GM18511 (cell line): Measurements from ENCODE around the gene SORCS3.
A peak's percentile ranks its signal among the peaks of the same experiment; 100 is the strongest.

ENCODE experiments used
- ATAC-seq: cut with Tn5 transposase; IDR thresholded peaks from one replicate; pipeline ENCODE4 v1.9.1; 2021; ENCODE audit warnings: mild to moderate bottlenecking, moderate library complexity; ENCODE audit not compliant: unreplicated experiment

The SORCS3 gene

DNA sequence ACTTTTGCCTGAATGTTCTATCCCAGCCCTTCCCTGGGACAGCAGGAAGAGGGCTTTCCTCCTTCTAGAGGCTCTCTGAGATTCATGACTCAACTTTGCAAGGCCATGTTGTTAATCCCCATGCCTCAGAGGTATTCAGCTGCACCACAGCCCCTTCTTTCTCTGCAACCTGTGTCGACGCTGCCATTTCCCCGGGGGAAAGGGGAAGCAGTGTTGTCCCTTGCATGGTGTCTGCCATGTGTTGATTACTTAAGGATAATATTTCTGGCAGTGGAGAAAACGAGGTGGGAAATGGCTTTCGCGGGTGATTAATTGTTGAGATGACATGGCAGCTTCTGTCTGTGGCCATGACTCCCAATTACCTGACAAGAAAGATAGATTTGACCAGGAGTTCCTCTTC, 133.1 kb downstream of the SORCS3 start:
- no peak for ATAC-seq

DNA sequence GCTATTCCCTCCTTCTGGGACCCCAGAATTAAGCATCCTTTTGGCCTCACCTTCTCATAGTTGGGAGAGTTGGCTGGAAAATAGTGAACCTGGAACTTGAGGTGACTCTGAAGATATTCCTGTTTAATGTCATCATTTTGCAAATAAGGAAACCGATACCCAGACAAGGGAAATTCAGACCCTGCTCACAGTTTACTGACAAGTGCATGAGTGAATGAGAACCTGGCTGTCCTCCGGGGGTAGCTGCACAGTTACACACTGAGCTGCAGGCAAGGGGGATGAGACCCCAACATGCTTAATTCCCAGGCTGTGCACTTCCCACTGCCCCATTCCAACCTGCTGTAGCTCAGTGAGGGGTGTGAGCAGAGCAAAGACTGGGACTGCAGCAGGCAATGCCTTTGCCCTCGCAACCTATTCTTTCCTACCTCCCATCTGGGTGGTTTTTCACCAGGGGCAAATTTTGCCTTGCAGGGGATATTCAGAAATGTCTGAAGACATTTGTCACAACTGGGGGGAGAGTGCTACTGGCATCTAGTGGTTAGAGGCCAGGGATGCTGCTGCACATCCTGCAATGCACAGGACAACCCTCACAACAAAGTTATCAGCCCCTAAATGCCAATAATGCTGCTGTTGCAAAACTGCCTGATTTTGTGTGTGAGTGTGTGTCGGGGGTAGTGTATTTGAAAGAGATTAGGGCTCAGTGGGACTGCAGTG, 136.2 kb downstream of the SORCS3 start:
- ATAC-seq = peak; percentile 45

DNA sequence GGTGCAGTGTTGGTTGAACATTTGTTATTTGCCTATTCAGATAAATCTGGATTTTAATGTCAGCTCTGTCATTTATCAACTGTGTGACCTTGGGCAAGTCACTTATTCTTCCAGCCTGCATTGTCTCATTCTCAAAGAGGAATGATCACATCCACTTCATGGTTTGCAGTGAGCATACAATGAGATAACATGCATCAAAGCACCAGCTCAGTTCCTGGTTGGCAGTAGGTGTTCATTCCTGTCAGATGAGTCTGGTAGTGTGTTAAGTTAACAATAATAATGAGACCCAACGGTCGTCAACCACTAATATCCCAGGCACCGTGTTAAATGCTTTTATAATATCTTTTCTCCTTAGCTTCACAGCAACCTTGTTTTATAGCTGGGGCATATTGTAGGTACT, 137.3 kb downstream of the SORCS3 start:
- ATAC-seq = no peak

DNA sequence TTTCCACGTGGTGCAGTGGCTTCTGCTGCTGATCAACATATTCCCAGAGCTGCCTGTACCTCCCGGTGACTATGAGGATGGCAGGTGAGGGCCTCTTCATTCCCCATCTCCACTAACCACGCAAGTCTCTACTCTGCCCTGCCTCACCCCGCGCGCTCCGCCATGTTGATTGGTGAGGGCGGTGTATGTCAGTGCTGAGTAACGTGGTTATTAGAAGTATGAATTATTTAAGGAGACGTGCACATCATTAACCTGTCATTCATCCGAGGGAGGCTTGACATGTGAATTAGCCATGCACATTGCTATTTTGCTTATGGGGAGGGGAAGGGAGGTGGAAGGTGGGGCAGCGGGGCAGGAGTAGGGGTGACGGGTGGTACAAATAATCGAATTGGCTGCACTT, 138.6 kb downstream of the SORCS3 start:
- ATAC-seq = no peak

DNA sequence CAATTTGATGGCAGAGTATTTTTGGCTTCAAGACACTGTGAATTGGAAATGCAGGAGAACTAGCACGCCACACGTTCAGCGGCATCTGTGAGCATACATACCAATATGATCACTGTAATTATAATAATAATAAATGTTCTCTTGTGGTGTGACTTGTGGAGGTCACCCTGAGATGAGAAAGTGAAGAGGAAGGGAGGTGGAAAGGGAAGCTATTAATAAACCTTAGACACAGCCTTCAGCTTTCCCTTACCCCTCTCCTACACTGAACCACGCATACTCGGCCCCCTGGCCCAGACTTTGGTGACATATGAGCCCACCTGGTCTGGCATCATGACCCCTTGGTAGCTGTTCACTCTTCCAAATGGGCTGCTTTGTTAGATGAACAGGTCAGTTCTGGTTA, 139.1 kb downstream of the SORCS3 start:
- ATAC-seq = no peak

DNA sequence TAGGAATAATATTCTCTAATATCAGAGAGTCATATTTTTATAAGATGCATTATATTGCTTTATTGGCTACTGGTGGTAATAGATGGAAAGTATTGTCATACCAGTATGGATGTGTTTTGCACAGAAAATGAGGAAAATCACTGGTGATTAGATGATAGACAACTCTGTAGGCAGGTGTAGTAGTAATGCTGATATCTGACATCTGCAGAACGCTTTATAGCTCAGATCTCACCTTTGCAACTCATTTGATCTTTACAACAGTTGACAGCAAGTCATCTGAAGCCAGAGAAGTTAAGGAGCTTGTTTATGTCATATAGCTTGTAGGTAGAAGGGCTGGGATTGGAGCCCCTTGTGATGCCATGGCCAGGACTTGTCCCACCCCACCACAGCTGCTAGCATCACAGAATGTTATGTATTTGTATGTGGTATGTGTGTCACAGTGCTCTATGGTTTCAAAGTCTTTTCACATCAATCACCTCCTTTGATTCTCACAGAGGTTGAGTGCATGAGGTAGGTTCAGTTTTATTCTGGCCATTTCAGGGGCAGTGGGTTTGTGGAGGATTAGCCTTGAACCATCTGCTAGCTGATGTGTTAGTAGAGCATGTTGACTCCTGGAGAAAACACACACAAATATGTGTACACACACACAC, 140.0 kb downstream of the SORCS3 start:
- ATAC-seq = no peak

DNA sequence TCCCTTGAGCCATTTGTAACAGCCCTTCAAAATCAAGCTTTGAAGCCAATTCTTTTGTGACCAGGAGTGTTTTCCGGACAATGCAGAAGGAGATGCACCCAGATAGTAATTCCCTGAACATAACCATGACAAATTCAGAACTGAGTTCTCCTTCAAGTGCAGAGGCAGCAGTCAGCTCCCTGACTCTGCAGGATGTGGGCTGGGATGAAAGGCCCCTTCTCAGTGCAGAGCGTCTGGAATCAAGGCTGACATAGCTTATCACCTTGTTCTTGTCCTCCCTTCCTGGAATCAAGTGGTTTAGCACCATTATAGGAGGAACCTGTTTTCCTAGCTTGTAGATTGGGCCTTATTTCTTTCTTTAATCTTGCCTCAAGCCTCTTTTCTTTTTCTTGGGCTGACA, 143.4 kb downstream of the SORCS3 start:
- ATAC-seq = no peak

DNA sequence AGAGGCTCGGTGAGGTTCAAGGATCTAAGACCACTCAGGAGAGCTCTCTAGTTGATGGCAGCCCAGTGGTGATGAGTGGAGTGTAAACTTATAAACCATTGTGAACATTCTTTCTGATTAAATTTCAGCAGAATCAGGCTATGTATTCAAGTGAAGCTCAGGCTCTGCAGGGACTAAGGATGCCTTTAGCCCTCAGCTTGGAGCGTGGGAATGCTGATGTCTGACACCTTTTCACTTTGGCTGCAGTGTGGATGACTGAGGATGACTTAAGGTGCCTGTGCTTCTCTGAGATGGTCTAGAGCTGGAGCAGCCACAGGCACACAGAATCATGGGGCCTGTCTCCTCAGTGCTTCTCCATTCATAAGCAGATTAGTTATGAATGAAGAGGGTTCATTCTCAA, 150.4 kb downstream of the SORCS3 start:
- no peak for ATAC-seq

DNA sequence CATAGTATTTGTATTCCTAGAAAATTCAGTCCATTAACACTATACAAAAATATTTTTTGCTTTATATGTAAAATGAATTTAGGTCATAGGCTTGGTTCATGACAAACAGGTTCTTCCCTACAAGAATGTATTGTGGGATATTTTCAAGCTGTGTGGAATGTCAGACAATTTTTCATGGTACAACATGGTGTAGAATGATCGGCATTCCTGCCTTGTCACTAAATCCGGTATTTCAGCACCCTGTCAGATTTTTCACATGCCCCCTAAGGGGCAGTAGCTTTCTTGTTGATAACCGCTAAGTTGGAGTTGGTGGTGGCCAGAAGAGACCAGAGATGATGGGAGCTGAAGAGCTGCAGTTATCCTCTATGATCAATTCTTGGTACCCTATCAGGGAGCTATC, 154.3 kb downstream of the SORCS3 start:
- no peak for ATAC-seq

DNA sequence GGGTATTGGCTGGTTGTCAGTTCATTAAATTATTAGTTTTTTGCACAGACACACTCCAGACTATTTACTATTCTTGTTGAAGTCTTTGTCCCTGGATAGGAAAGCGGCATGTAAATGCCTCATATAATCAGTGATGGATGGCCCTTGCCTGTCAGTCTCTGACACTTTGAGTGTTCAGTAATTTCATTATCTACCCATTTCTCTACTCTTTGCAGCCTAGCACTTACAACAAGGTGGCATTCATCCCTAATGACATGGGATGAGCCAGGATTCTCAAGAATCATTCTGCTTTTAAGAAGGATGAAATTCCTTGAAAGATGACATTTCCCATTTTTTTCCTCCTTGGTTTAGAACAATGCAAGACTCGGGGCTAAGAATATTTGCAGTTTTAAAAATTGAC, 155.7 kb downstream of the SORCS3 start:
- no peak for ATAC-seq

DNA sequence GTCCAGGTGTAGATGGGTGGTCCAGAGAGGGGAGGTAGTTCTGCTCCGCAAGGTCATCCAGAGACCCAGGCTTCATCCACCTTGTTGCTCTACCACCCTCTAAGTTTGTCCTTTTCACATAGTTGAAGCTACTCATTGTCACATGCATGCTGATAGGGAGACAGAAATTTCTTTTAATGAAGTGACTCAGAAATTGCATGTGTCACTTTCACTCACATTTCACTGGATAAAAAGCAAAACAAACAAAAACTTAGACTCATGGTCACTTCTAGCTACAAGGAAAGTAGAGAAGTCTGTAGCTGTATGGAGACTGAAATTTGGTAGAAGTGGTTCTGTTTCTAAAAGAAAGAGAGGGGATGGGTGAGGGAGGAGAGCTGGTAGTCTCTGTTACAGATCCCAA, 161.9 kb downstream of the SORCS3 start:
- ATAC-seq = no peak

DNA sequence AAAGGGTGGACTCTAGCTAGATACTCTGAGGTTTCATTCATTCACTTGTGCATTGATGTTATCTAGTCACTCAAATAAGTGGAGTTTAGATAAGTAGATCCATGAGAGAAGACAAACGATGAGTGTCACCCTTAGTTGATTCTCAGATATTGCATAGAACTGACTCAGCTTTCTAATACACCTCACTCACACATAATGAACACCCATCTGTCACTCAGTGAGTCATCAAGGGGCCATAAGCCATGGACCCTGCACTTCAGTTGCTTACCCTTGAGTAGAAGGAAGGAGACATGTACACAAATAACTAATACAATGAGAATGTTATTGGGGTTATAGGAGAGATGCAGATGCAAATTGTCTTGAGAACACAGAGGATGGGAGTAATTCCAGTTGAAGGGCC, 163.8 kb downstream of the SORCS3 start:
- ATAC-seq = no peak

DNA sequence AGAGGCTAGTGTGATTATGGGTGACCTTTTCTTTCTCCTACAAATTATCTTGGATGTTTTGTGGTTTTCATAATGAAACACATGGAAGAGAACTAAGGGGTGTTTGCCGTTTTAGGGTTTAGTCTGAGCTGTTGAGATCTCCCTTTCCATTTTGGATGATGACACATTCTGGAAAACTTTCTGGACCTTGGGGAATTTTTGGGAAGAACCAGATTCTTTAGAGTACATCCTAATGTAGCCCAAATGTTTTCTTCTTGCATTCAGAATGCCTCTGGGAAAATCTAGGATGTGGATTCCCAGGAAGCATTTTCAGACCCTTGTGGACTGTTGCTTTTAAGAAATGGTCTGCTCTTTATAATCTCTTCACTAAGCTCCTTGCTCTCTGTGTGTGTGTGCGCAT, 165.7 kb downstream of the SORCS3 start:
- no peak for ATAC-seq

DNA sequence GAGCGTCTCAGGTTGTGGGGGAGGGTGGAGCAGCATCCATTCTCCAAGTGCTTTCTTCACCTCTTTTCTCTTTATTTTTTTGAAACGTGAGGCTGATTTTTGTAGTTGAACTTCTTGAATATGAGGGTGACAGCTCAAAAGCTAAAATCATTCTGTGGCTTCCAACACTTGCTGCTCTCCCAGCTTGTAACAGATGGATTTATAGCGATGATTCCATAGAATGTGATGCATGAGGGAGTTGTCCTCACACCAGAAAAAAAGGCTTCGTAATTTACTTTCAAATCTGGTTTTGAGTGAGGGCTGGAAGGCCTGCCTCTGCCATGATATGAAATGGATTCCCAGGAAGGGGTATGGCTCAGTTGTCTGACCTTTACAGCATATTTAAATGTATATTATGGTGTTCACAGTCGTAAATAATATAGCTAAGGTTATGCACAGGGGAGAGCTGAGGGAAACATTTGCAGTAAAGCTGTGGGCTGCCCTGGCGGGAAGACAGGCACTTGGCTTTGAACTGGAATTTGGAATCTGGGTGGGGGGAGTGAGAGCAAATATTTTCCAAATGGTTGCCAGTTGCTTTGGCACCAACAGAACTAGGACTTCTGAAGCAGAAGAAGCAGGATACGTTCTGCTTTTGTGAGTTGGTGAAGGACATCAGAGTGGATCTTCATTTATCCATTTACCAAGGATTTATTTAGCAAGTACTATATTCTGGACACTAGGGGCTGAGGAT, 166.7 kb downstream of the SORCS3 start:
- ATAC-seq = no peak

DNA sequence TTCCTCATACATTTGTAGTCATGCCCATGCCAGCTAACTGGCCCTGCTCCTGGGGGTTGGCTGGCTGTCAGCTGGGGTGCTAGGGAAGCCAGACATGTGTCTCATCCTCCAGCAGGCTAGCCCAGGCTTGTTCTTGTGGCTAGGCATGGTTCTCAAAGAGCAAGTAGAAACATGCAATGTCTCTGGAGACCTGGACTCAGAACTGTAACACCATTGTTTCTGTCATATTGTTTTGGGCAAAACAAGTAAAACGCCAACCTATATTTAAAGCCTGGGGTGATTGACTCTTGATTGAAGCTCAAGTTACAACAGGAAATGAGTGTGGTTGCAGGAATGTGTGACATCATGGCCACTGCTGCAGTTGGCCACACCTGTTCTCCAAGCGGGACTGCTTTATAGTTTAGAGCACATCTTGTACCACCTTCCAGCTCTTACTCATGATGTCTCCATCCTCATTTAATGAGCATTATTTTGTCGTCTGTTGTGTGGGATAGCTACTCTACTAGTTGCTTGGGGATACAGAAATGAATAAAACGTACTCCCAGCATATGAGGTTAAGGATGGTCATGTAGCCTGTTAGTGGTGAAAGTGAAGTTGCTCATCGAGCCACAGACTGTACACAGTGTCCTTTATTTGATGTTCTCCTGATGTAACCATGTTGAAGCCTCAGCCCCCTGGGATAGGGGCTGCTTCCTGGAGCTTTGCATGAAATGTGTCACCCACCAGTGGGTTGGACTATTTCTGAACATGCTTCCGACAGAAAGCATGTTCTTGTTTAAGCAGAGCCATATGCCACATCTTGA, 168.4 kb downstream of the SORCS3 start:
- ATAC-seq = peak; percentile 85

DNA sequence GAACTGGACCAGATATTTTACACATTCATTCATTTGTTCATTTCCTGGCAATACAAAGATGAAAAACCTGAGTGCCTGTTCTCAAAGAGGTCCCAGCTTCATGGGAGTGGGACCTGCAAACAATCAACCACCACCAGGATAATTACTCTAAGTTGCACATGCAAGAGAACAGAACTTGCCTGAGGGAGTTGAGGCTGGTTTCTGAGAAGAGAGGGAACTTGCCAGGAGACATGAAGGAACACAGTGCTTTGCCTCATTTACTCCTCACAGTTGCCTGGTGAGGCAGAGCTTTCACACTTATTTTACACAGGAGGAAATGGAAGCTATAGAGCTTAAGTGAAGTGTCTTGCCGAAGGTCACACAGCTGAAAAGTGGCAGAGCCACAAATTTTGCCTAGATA, 170.1 kb downstream of the SORCS3 start:
- ATAC-seq = no peak

DNA sequence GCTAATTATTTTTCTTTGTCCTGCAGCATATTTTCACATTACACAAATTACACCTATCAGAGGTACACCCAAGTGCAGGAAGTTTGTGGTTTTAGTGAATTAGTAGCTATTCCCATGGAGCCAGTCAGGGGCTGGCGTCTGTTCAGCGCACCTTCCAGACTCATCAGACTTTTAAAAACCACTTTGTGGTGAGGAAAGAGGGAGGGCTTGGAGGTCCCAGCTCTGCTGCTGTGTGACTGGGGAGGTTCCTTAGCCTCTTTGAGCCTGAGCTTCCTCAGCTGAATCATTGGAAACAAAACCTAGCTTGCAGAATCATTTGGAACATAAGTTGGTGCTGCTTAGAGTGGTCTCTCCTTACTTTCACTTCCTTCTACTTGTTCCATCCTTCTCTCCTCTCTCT, 175.4 kb downstream of the SORCS3 start:
- peak; percentile 53 for ATAC-seq

DNA sequence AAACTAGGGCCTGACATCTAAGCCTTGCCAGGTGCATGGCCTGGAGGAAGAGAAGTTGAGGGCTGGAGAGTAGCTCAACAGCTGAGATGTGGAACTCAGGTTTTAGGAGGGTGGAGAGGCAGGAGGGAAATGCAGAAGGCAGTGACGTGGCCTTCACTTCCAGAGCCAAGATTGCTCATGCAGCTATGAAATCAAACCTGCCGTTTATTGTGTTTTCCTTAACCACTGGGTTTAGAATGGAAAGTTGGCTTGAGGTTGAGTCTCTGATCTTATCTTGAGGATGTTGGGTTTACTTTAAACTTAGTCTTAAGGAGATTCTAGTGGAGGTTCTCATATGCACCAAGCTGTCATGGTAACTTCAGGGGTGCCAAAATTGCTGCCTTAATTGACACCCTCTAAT, 178.6 kb downstream of the SORCS3 start:
- no peak for ATAC-seq

DNA sequence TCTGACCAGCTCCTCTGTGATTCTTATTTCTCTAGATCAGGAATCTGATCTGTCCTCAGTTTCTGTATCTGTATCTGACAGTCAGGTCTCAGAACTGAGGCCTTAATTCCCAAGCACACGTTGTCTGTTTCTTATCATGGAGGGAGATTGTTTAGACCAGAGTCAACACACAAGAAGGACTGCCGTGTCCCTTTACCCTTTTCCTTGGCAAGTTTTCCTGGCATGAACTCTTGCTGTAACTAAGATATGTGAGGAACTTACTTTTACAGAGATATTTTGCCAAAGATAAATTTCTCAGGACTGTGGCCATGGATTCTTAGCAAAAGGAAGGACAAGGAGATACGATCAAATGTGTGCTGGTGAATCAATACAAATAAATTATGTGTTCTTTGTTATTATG, 181.0 kb downstream of the SORCS3 start:
- no peak for ATAC-seq

DNA sequence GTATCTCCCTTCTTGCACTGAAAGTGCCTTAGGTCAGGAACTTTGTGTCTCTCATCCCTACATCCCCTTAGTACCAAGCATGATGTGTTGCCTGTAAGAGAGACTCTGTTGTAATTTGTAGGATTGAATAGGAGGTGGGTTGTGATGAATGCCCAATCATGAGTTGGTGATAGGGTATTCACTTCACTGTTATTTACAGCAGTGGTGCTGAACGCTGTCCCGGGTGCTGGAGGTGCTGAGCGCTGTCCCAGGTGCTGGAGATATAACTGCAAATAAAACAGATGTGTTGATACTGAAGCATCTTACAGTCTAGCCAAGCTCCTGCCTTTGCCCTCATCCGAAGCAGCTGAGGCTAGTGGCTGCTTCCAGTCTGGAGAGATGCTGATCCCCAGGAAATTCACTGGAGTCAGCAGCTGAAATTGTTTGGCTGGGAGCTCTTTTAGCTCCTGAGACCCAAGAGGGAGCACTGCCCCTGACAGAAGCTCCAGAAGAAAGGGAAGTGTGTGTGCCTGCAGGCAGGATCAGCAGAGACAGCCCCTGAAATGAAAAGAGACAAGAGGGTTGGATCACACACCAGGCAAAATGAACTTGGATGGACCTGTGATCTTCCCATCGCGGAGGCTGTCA, 183.4 kb downstream of the SORCS3 start:
- peak; percentile 84 for ATAC-seq

DNA sequence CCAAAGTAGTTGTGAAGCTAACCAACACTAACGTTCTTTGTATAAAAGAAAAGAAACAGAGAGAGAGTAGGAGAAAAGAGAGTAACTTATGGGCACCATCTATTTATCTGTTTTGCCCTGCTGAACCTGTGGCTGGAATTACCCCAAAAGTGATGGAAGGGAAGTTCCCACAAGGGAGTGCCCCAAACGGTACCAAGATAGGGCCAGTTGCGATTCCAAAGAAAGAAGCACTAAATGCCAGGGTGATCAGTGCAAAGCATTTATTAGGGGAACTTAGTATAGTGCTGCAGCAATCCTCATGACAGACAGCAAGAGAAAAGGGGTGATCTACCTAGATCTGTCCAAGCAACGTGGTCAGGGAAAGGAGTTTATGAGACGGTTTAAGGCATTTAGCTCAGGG, 190.2 kb downstream of the SORCS3 start:
- ATAC-seq = peak; percentile 41
